ENCODE data around the gene WDR59.
A peak's percentile ranks its signal among the peaks of the same experiment; 100 is the strongest.
"Not testable (repeated sequence)": the region's sequence is repeated elsewhere in the genome, so short reads cannot be mapped to it uniquely, and the experiment has no call there.

WDR59 gene

GRCh38 chr16:74982256-74982655 is 2.7 kb downstream of the WDR59 start:
- no peak for DNase-seq (ENCODE audit: low read depth)

DNA sequence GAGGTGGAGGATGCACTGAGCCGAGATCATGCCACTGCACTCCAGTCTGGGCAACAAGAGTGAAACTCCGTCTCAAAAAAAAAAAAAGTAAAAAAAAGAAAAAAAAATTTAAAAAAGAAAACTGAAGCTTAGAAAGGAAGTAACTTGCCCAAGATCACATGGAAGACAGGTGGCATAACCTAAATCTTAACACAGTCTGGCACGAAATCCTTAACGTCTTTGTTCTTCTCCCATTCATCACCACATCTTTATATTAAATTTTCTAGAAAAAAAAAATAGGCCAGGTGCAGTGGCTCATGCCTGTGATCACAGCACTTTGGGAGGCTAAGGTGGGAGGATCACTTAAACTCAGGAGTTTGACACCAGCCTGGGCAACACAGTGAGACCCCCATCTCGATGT is 9.3 kb downstream of the WDR59 start:
- no peak for DNase-seq (ENCODE audit: low read depth)

GRCh38 chr16:74973304-74973703 is 11.6 kb downstream of the WDR59 start:
- DNase-seq (ENCODE audit: low read depth) = no peak

DNA sequence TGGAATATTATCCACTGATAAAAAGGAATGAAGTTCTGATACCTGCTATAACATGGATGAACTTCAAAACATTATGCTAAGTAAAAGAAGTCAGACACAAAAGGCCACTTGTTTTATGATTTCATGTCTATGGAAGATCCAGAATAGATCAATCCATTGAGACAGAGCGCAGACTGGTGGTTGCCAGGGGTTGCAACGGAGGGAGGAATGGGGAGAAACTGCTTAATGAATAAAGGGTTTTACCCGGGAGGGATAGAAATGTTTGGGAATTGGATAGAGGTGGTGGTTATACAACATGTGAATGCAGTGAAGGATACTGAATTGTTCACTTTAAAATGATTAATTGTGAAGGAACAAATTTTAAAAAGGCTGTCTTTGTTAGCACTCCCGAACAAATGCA is 30.2 kb downstream of the WDR59 start:
- no peak for DNase-seq (ENCODE audit: low read depth)

- no peak for DNase-seq (ENCODE audit: low read depth)
Observed at GRCh38 chr16:74951681-74952080, 33.2 kb downstream of the WDR59 start.

GRCh38 chr16:74951206-74951605 is 33.7 kb downstream of the WDR59 start:
- no peak for DNase-seq (ENCODE audit: low read depth)

- no peak for DNase-seq (ENCODE audit: low read depth)
Observed at GRCh38 chr16:74950511-74950910, 34.4 kb downstream of the WDR59 start.

DNA sequence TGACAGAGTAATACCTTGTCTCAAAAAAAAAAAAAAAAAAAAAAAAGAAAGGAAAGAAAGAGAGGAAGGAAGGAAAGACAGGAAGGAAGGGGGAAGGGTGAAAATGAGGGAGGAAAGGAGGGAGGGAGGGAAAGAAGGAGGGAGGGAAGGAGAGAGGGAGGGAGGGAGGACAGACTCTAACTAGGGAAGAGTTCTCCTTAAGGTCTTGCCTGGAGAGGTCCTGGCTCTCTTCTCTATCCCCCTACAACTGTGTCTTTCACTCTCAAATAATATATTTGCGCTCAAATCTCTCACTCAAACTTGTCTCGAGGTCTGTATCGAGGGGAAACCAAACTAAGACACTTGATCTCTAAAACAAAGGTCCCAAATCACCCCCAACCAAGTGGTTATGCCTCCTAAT is 35.6 kb downstream of the WDR59 start:
- DNase-seq (ENCODE audit: low read depth) = no peak

GRCh38 chr16:74944466-74944865 is 40.5 kb downstream of the WDR59 start:
- no peak for DNase-seq (ENCODE audit: low read depth)

- DNase-seq (ENCODE audit: low read depth) = no peak
Observed at GRCh38 chr16:74942977-74943918, 41.7 kb downstream of the WDR59 start.

DNA sequence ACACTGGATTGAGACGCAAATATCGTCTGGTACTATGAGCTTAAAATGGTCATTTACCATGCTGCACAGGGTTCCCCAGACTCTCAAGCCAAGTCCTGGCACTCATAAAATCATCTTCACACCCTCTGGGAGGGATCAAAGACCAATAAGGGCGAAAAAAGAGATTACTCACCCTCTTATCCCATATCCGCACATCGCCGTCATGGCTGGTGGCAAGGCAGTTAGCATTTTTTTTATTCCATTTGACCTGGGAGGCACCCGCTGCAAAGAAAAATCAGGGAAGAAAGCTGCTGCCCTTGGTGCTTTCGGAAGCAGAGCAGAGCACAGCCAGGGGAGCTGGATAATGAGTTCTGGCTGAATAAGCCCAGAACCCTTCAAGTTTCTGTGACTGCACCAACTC is 42.4 kb downstream of the WDR59 start:
- no peak for DNase-seq (ENCODE audit: low read depth)

- no peak for DNase-seq (ENCODE audit: low read depth)
Observed at GRCh38 chr16:74939688-74940087, 45.2 kb downstream of the WDR59 start.

GRCh38 chr16:74936902-74937560 is 47.9 kb downstream of the WDR59 start:
- peak; percentile 85 for DNase-seq (ENCODE audit: low read depth)

- peak; percentile 8 for DNase-seq (ENCODE audit: low read depth)
Observed at GRCh38 chr16:74931445-74931844, 53.5 kb downstream of the WDR59 start.

DNA sequence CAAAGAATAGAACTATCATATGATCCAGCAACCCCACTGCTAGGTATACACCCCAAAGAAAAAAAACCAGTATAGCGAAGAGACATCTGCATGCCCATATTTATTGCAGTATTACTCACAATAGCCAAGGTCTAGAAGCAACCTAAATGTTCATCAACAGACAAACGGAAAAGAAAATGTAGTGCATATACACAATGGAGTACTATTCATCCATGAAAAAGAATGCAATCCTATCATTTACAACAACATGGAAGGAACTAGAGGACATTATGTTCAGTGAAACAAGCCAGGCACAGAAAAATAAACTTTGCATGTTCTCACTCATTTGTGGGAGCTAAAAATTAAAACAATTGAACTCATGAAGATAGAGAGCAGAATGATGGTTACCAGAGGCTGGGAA is 55.3 kb downstream of the WDR59 start:
- DNase-seq (ENCODE audit: low read depth) = no peak

- no peak for DNase-seq (ENCODE audit: low read depth)
Observed at GRCh38 chr16:74926805-74927204, 58.1 kb downstream of the WDR59 start.

DNA sequence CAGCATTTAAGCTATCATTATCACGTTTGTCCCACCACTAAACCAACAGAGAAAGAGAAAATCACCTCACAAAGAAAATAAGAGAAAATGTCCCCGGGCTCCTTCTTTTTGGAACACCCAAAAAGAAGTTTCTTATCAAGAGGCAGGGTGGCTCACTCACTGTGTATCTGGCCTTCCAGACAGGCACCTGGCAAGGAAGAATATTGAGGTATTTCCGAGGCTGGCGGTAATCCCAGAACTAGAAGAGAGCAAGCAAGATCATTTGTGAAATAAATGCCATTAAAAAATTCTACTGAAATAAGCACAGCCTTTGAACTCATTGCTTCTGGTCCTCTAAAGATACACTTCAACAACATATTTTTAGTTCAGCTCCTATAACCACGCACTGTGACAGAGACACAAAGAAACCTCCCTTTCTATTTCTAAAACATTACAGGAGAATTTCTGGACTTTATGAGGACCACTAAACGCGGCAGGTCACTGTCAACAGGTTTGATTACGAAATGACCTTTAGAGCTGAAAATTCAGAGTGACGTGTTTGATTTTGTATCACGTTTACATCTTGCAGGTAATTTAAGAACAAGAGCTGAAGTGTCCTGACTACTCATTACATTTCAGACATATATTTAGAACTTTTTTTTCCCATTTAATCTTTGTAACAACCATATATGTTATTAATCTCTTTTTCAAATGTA is 61.0 kb downstream of the WDR59 start:
- DNase-seq (ENCODE audit: low read depth) = no peak

DNA sequence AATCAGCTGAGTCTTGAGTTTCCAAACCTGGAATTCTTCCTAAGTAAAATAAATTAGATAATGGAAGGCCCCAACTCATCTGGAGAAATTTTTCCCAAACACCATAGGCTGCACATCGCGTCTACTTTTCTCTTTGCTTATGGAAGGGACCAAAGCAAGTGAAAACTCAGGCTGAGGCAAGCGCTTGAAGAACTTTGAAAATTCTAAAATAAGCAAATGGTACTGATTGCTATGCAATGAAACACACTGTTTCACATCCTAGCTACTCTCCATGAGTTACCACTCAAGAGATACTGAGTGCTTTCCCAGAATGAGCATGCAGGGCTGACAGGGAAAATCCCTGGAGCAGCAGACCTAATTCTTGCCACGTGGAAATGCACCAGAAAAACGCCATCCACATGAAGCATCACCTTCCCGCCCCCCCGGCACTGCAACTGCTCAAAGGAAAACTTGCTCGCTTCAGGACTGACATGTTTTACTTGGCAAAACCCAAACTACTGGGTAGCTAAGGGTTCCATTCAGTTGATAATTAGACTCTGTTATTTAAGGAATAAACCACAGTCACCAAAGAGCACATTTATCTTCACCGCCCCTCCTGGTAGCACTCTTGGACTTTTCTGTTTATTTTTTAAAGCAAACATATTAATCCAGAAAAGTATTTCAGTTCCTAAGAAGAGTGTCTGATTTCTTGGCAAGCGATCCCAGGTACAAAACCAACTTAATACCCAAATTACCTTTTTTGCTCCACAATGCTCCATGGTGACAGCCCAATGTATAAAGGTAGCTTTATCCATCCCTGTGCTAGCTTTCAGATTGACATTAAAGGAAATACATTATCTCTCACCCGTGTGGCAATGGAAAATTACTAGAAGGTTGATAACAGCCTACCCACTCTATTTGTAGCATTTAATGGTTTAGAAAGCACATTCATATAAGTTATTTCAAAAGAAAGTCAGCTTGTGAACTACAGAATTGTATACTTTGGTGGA is 62.5 kb downstream of the WDR59 start:
- DNase-seq (ENCODE audit: low read depth) = no peak

GRCh38 chr16:74921051-74921450 is 63.9 kb downstream of the WDR59 start:
- DNase-seq (ENCODE audit: low read depth) = no peak

DNA sequence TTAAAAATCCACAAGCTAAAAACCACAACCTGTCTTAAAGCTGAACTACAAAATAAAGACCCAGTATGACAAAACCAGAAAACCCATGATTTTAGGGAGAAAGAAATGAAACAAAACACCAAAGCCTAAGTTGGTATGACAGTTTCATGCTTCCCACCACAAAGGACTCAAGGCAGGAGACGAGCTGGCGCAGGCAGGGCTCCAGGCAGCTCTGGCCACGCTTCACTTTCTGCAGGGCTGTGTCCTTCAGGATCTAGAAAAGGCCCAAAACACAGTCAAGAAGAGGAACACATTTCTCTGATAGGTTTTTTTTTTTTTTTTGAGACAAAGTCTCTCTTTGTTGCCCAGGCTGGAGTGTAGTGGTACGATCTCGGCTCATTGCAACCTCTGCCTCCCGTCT is 75.3 kb downstream of the WDR59 start:
- no peak for DNase-seq (ENCODE audit: low read depth)

GRCh38 chr16:74908759-74909158 is 76.2 kb downstream of the WDR59 start:
- DNase-seq (ENCODE audit: low read depth) = not testable (repeated sequence)
